IMR-90 (cell line): Measurements from ENCODE around the gene EMC8. TPM values are rescaled to one million over a fixed set of nuclear protein-coding genes. Genes with fewer than 3 reads are reported as not detected.

Experiments
- ATAC-seq: fragments of 200-7000 bp; cut with Tn5 transposase; 2 replicates; pipeline ENCODE4 v1.9.1; 2020; ENCODE audit warnings: low read depth, mild to moderate bottlenecking, moderate library complexity
- BruUV-seq: library from RNA; stranded (reverse); fragments of 400-500 nt; replicated peaks from 2 replicates; lab custom pipeline; 2021; lab: Mats Ljungman, UMichigan
- CTCF ChIA-PET: fragments of 300-600 bp; formaldehyde crosslinking; extraction: SDS; loops from one replicate; lab custom pipeline; 2021; ENCODE audit warnings: antibody characterized with exemption; lab: Yijun Ruan, JAX
- POLR2A ChIA-PET: fragments of 300-600 bp; sonication (Branson Sonifier 250); formaldehyde crosslinking; loops from one replicate; lab custom pipeline; 2022; ENCODE audit warnings: antibody characterized with exemption; ENCODE audit not compliant: unreplicated experiment; lab: Charles Lee
- DNase-seq: peaks from one replicate; pipeline ENCODE4 v3.0.0; 2013
- H2AFZ ChIP-seq: replicated peaks from 2 replicates; pipeline ENCODE3; 2013; ENCODE audit warnings: low read length, mild to moderate bottlenecking; ENCODE audit not compliant: poor library complexity
- H2AK5ac ChIP-seq: 2 replicates; pipeline ENCODE4 v1.6.1; 2013; ENCODE audit warnings: low read depth, low read length, inconsistent platforms
- H2AK9ac ChIP-seq: replicated peaks from 2 replicates; pipeline ENCODE3; 2013; ENCODE audit warnings: mild to moderate bottlenecking, low read depth, low read length, moderate library complexity; ENCODE audit not compliant: poor library complexity
- H2BK120ac ChIP-seq: 2 replicates; pipeline ENCODE4 v1.6.1; 2013; ENCODE audit warnings: low read depth, low read length, inconsistent platforms
- H2BK15ac ChIP-seq: 3 replicates; pipeline ENCODE4 v1.6.1; 2013; ENCODE audit warnings: low read depth, low read length, inconsistent platforms
- H2BK20ac ChIP-seq: 2 replicates; pipeline ENCODE4 v1.6.1; 2013; ENCODE audit warnings: low read depth, mild to moderate bottlenecking, inconsistent platforms, low read length, moderate library complexity
- H2BK5ac ChIP-seq: 2 replicates; pipeline ENCODE4 v1.6.1; 2013; ENCODE audit warnings: mild to moderate bottlenecking, low read depth, low read length, inconsistent platforms; ENCODE audit not compliant: poor library complexity, severe bottlenecking
- H3K14ac ChIP-seq: replicated peaks from 2 replicates; pipeline ENCODE4 v1.6.1; 2013; ENCODE audit warnings: low read depth, low read length, inconsistent platforms
- H3K18ac ChIP-seq: 2 replicates; pipeline ENCODE4 v1.6.1; 2013; ENCODE audit warnings: low read depth, low read length, control low read depth
- H3K23ac ChIP-seq: 2 replicates; pipeline ENCODE4 v1.6.1; 2013; ENCODE audit warnings: low read depth, low read length, inconsistent platforms
- H3K27ac ChIP-seq: 2 replicates; pipeline ENCODE4 v1.5.1; 2013; ENCODE audit warnings: mild to moderate bottlenecking, control low read depth, low read length; ENCODE audit not compliant: insufficient read depth
- H3K27me3 ChIP-seq: 2 replicates; pipeline ENCODE4 v1.6.1; 2013; ENCODE audit warnings: low read length; ENCODE audit not compliant: control insufficient read depth, insufficient read depth
- H3K36me3 ChIP-seq: 2 replicates; pipeline ENCODE4 v1.6.1; 2013; ENCODE audit warnings: low read length, mixed read lengths; ENCODE audit not compliant: control insufficient read depth, insufficient read depth
- H3K4ac ChIP-seq: 2 replicates; pipeline ENCODE4 v1.6.1; 2013; ENCODE audit warnings: low read depth, low read length, inconsistent platforms
- H3K4me1 ChIP-seq: 2 replicates; pipeline ENCODE4 v1.6.1; 2013; ENCODE audit warnings: low read length, mixed read lengths; ENCODE audit not compliant: control insufficient read depth, insufficient read depth
- H3K4me2 ChIP-seq: 2 replicates; pipeline ENCODE4 v1.6.1; 2013; ENCODE audit warnings: low read depth, mild to moderate bottlenecking, control low read depth, low read length, moderate library complexity
- H3K4me3 ChIP-seq: 2 replicates; pipeline ENCODE4 v1.5.1; 2013; ENCODE audit warnings: low read depth, mild to moderate bottlenecking, control low read depth, low read length, moderate library complexity; ENCODE audit not compliant: insufficient read depth
- H3K56ac ChIP-seq: 2 replicates; pipeline ENCODE4 v1.6.1; 2013; ENCODE audit warnings: low read length, inconsistent platforms; ENCODE audit not compliant: insufficient read depth; ENCODE audit errors: extremely low read depth
- H3K79me1 ChIP-seq, 2 experiments: 2 replicates each; pipeline ENCODE4 v1.6.1; 2013; ENCODE audit warnings: low read length in 2 of 2, inconsistent platforms in 1 of 2, low read depth in 1 of 2
- H3K9ac ChIP-seq: 2 replicates; pipeline ENCODE4 v1.6.1; 2013; ENCODE audit warnings: low read depth, low read length, control low read depth
- H3K9me1 ChIP-seq: 2 replicates; pipeline ENCODE4 v1.6.1; 2013; ENCODE audit warnings: low read length, inconsistent platforms; ENCODE audit not compliant: insufficient read depth
- H3K9me3 ChIP-seq: 2 replicates; pipeline ENCODE4 v1.6.1; 2013; ENCODE audit warnings: low read length; ENCODE audit not compliant: control insufficient read depth, insufficient read depth
- H4K20me1 ChIP-seq: 2 replicates; pipeline ENCODE4 v1.6.1; 2013; ENCODE audit warnings: low read length, inconsistent platforms; ENCODE audit not compliant: insufficient read depth
- H4K5ac ChIP-seq: 2 replicates; pipeline ENCODE4 v1.6.1; 2013; ENCODE audit warnings: mild to moderate bottlenecking, low read depth, low read length, control low read depth
- H4K8ac ChIP-seq, 2 experiments: 2 replicates each; pipeline ENCODE4 v1.6.1; 2013; ENCODE audit warnings: low read depth in 2 of 2, low read length in 2 of 2, control low read depth in 1 of 2, inconsistent platforms in 1 of 2
- H4K91ac ChIP-seq: 2 replicates; pipeline ENCODE4 v1.6.1; 2013; ENCODE audit warnings: low read depth, low read length, inconsistent platforms; ENCODE audit not compliant: insufficient read depth
- BHLHE40 ChIP-seq: fragments of 150-350 bp; IDR thresholded peaks from 2 replicates; pipeline ENCODE4 v1.6.1; 2016; ENCODE audit warnings: mild to moderate bottlenecking, low read depth, low read length
- CEBPB ChIP-seq: IDR thresholded peaks from 2 replicates; pipeline ENCODE4 v1.6.1; 2012; ENCODE audit warnings: low read depth, low read length, improper control_type of control experiment
- CHD1 ChIP-seq: IDR thresholded peaks from 2 replicates; pipeline ENCODE4 v1.6.1; 2012; ENCODE audit warnings: low read depth, low read length, improper control_type of control experiment
- ELK1 ChIP-seq: fragments of 150-350 bp; IDR thresholded peaks from 2 replicates; pipeline ENCODE4 v1.6.1; 2016; ENCODE audit warnings: low read depth, mild to moderate bottlenecking, low read length, moderate library complexity, borderline replicate concordance
- FOS ChIP-seq: fragments of 150-350 bp; IDR thresholded peaks from 2 replicates; pipeline ENCODE4 v1.6.1; 2016; ENCODE audit warnings: low read depth, low read length
- MAFK ChIP-seq: IDR thresholded peaks from 2 replicates; pipeline ENCODE4 v1.6.1; 2012; ENCODE audit warnings: low read depth, low read length, improper control_type of control experiment
- MAZ ChIP-seq: IDR thresholded peaks from 2 replicates; pipeline ENCODE4 v1.6.1; 2012; ENCODE audit warnings: low read depth, mild to moderate bottlenecking, low read length, improper control_type of control experiment, moderate library complexity, borderline replicate concordance
- MXI1 ChIP-seq: IDR thresholded peaks from 2 replicates; pipeline ENCODE4 v1.6.1; 2012; ENCODE audit warnings: low read depth, mild to moderate bottlenecking, low read length, moderate library complexity, borderline replicate concordance
- NFE2L2 ChIP-seq: fragments of 150-350 bp; IDR thresholded peaks from 2 replicates; pipeline ENCODE4 v1.6.1; 2016; ENCODE audit warnings: low read depth, mild to moderate bottlenecking, low read length
- POLR2A ChIP-seq: IDR thresholded peaks from 2 replicates; pipeline ENCODE4 v1.6.1; 2012; ENCODE audit warnings: mild to moderate bottlenecking, low read depth, low read length
- RAD21 ChIP-seq: IDR thresholded peaks from 2 replicates; pipeline ENCODE4 v1.6.1; 2012; ENCODE audit warnings: low read length, improper control_type of control experiment
- RCOR1 ChIP-seq: IDR thresholded peaks from 2 replicates; pipeline ENCODE4 v1.6.1; 2012; ENCODE audit warnings: mild to moderate bottlenecking, low read length, improper control_type of control experiment; ENCODE audit not compliant: insufficient replicate concordance
- RFX5 ChIP-seq: IDR thresholded peaks from 2 replicates; pipeline ENCODE4 v1.8.0; 2012; ENCODE audit warnings: low read depth, mild to moderate bottlenecking, low read length, moderate library complexity
- SMC3 ChIP-seq: fragments of 150-350 bp; IDR thresholded peaks from 2 replicates; pipeline ENCODE4 v1.6.1; 2016; ENCODE audit warnings: low read depth, mild to moderate bottlenecking, antibody characterized with exemption, low read length, moderate library complexity
- USF2 ChIP-seq: fragments of 150-350 bp; IDR thresholded peaks from 2 replicates; pipeline ENCODE4 v1.6.1; 2017; ENCODE audit warnings: mild to moderate bottlenecking, antibody characterized with exemption, low read length, low read depth
- WGBS, 2 experiments: methylation state at CpG; one replicate each; pipeline versions ENCODE4 v1.1.5 to v1.1.7; 2013; ENCODE audit warnings: missing lambda C conversion rate in 2 of 2; ENCODE audit not compliant: insufficient read length in 1 of 2; ENCODE audit errors: extremely low coverage in 2 of 2; 5-methylcytosine and 5-hydroxymethylcytosine counted together
- dilution Hi-C: fragments of 300-500 bp; cut with HindIII; formaldehyde crosslinking; loops from one replicate; pipeline ENCODE4 v1.14.3; 2018; ENCODE audit warnings: low sequenced_read_pairs; ENCODE audit not compliant: unreplicated experiment
- in situ Hi-C: fragments of 300-500 bp; cut with MboI; formaldehyde crosslinking; loops from 3 replicates; pipeline ENCODE4 v1.14.3; 2019; ENCODE audit warnings: low sequenced_read_pairs, inconsistent platforms, mixed read lengths
- intact Hi-C: fragments of 100-400 bp; cut with micrococcal nuclease; formaldehyde crosslinking; loops from 2 replicates; pipeline ENCODE4 v1.10.0; 2022
- polyA plus RNA-seq, 3 experiments: library from polyadenylated mRNA; depleted of rRNA; stranded (reverse); fragments of >200 nt; gene quantifications; 2 replicates each; pipeline ENCODE4 v1.2.3, GENCODE V29; 2012; ENCODE audit warnings: low replicate concordance in 1 of 3
- total RNA-seq: library from RNA; depleted of rRNA; stranded (reverse); fragments of >200 nt; gene quantifications from 2 replicates; pipeline ENCODE4 v1.2.3, GENCODE V29; 2012

Gene EMC8
- total and polyA plus RNA-seq, 2 of the 4 experiments (the other 2 are of a cell fraction), result 23.7 to 48.9 TPM

DNA sequence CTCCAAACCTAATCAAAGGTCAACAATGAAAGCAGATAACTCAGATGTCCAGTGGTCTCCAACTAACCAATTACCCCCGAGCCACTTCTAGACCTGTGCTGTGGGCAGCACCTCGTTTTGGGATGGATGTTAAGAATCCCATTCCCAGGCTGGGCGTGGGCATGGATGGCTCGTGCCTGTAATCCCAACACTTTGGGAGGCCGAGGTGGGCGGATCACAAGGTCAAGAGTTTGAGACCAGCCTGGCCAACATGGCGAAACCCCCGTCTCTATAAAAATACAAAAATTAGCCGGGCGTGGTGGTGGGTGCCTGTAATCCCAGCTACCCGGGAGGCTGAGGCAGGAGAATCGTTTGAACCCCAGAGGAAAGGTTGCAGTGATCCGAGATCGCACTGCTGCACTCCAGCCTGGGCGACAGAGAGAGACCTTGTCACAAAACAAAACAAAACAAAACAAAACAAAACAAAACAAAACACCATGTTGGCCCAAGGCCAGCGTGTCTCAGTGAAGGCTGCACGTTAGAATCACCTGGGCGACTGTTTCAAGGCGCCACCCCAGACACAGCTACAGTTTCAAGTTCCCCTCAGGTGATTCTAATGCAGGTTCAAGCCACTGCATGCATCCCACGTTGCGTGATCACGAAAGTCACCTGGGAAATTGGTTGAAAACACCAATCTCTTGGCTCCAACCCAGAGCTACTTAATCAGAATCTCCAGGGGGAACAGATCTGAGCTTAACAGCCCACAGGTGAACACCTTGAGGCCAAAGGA lies 21.4 kb upstream of the EMC8 start:
- Histone ChIP-seq H3K9ac (no peak overlapping the region), H3K9me3 (no peaks in the 10 kb centered on the region), H4K5ac (no peak overlapping the region), H3K79me1 (no peaks in the 10 kb centered on the region), H2BK20ac (no peak overlapping the region), H3K56ac (no peak overlapping the region), H4K8ac (no peak overlapping the region), H2BK120ac (no peak overlapping the region), H4K20me1 (no peaks in the 10 kb centered on the region), H3K18ac (no peak overlapping the region), H3K27me3 (peaks cover 25% of the 10 kb centered on the region), H3K4me2 (no peak overlapping the region), H4K91ac (no peak overlapping the region), H3K9me1 (0 out of 2 replicates have a peak, but pooled peaks cover 6% of the 10 kb centered on the region), H3K4me1 (peaks cover 3% of the 10 kb centered on the region; the same call in 1 of the 2 replicates), H2AK5ac (no peak overlapping the region), H2AFZ (no peak overlapping the region), H2BK5ac (no peak overlapping the region), H2BK15ac (no peak overlapping the region), H3K36me3 (no peaks in the 10 kb centered on the region), H3K4me3 (no peak overlapping the region), H3K4ac (no peak overlapping the region), H3K23ac (no peak overlapping the region), H2AK9ac (no peak overlapping the region), H3K27ac (no peak overlapping the region), H3K14ac (no peak overlapping the region)
- ChIA-PET POLR2A (no interaction called here), CTCF (interaction anchor here (0.7 to 2.8 kb wide), 8 partner anchors 164 to 195 kb away, joined by 3 to 19 read pairs (median 6); no protein-coding TSS in a partner anchor)
- in situ Hi-C loops, result loop anchor here (5.0 to 25.0 kb wide), 4 partner anchors 164 to 697 kb away; no protein-coding TSS in a partner anchor
- 71% methylated on average over 10 of the region's 22 CpGs; no CpG with 5 or more reads in 1 of the 2 experiments for WGBS, 2 experiments
- no peak for ATAC-seq
- dilution Hi-C loops, result no loop called here
- DNase-seq, result no peak
- BruUV-seq, result no TSS peak
- intact Hi-C loops, result loop anchor here (1.0 to 5.0 kb wide), 4 partner anchors 167 to 697 kb away; no protein-coding TSS in a partner anchor
- TF ChIP-seq MAZ (no peak), CHD1 (no peak), NFE2L2 (no peak), RFX5 (no peak), USF2 (no peak), ELK1 (no peak), POLR2A (no peak), CEBPB (no peak), BHLHE40 (no peak), RCOR1 (no peak), RAD21 (no peak), MXI1 (no peak), FOS (no peak), SMC3 (no peak), MAFK (no peak)
